Hepatocyte (in vitro differentiated cells): ENCODE results near the gene ARL14EPL. TPM values are rescaled to one million over a fixed set of nuclear protein-coding genes. Genes with fewer than 3 reads are reported as not detected.
"Not testable (repeated sequence)": the region's sequence is repeated elsewhere in the genome, so short reads cannot be mapped to it uniquely, and the experiment has no call there.

Experiments
- DNase-seq: peaks from one replicate; pipeline ENCODE4 v3.0.0-alpha.2; 2016; ENCODE audit warnings: low spot score
- H2AFZ ChIP-seq: fragments of 200-600 bp; sonication (generic); 2 replicates; pipeline ENCODE4 v1.6.0; 2016; ENCODE audit warnings: antibody characterized with exemption, mild to moderate bottlenecking
- H3K27ac ChIP-seq: fragments of 200-600 bp; sonication (generic); 2 replicates; pipeline ENCODE4 v1.5.1; 2016; ENCODE audit warnings: mild to moderate bottlenecking
- H3K27me3 ChIP-seq: fragments of 200-600 bp; sonication (generic); 2 replicates; pipeline ENCODE4 v1.6.1; 2016
- H3K36me3 ChIP-seq: fragments of 200-600 bp; sonication (generic); replicated peaks from 2 replicates; pipeline ENCODE4 v1.5.1; 2016; ENCODE audit warnings: low read depth; ENCODE audit not compliant: insufficient read depth
- H3K4me1 ChIP-seq: fragments of 200-600 bp; sonication (generic); 2 replicates; pipeline ENCODE4 v1.5.1; 2016; ENCODE audit warnings: mild to moderate bottlenecking, moderate library complexity; ENCODE audit not compliant: insufficient read depth
- H3K4me2 ChIP-seq: fragments of 200-600 bp; sonication (generic); 2 replicates; pipeline ENCODE4 v1.6.0; 2016
- H3K4me3 ChIP-seq: fragments of 200-600 bp; sonication (generic); 2 replicates; pipeline ENCODE4 v1.5.1; 2016; ENCODE audit warnings: mild to moderate bottlenecking
- H3K79me2 ChIP-seq: fragments of 200-600 bp; sonication (generic); 2 replicates; pipeline ENCODE4 v1.6.0; 2017; ENCODE audit warnings: mild to moderate bottlenecking
- H3K9me2 ChIP-seq: fragments of 200-600 bp; sonication (generic); replicated peaks from 2 replicates; pipeline ENCODE4 v1.6.0; 2017; ENCODE audit warnings: mild to moderate bottlenecking; ENCODE audit not compliant: insufficient read depth
- H3K9me3 ChIP-seq: fragments of 200-600 bp; sonication (generic); 2 replicates; pipeline ENCODE4 v1.5.1; 2016; ENCODE audit warnings: low read depth, mild to moderate bottlenecking
- H4K20me1 ChIP-seq: fragments of 200-600 bp; sonication (generic); 2 replicates; pipeline ENCODE4 v1.6.0; 2016; ENCODE audit warnings: mild to moderate bottlenecking; ENCODE audit not compliant: insufficient read depth, poor library complexity, severe bottlenecking
- CTCF ChIP-seq: fragments of 200-600 bp; sonication (generic); IDR thresholded peaks from 2 replicates; pipeline ENCODE4 v1.5.1; 2016; ENCODE audit warnings: antibody characterized with exemption, mild to moderate bottlenecking; ENCODE audit not compliant: poor library complexity
- EZH2 ChIP-seq: fragments of 200-600 bp; sonication (generic); IDR thresholded peaks from 2 replicates; pipeline ENCODE4 v1.6.1; 2016; ENCODE audit warnings: antibody characterized with exemption, mild to moderate bottlenecking, borderline replicate concordance
- EZH2phosphoT487 ChIP-seq: fragments of 200-600 bp; sonication (generic); IDR thresholded peaks from one replicate; pipeline ENCODE4 v1.6.1; 2018; ENCODE audit warnings: antibody characterized with exemption, mild to moderate bottlenecking, low read depth, moderate library complexity; ENCODE audit not compliant: unreplicated experiment, severe bottlenecking
- WGBS: methylation state at CpG from one replicate; pipeline ENCODE4 v1.1.6; 2016; ENCODE audit warnings: low lambda C conversion rate; ENCODE audit errors: missing lambda C conversion rate; 5-methylcytosine and 5-hydroxymethylcytosine counted together
- polyA plus RNA-seq: library from polyadenylated mRNA; unstranded; fragments of >200 nt; fragmentation: Nextera tagmentation; extraction: Ambion mirVana; gene quantifications from 2 replicates; pipeline ENCODE4 v1.2.1, GENCODE V29; 2016
- total RNA-seq: library from RNA; depleted of rRNA; stranded (reverse); fragments of >200 nt; gene quantifications from 2 replicates; pipeline ENCODE4 v1.2.3, GENCODE V29; 2014

The ARL14EPL gene
- total and polyA plus RNA-seq, 2 experiments from 2014 or later: 0.07 TPM; not detected in 1

GRCh38 chr5:116076496-116076895 lies 44.2 kb downstream of the ARL14EPL start:
- H3K4me3 ChIP-seq: no peak overlapping the region
- no peak overlapping the region for H3K27ac ChIP-seq
- H3K4me1 ChIP-seq: no peaks in the 10 kb centered on the region
- DNase-seq: no peak
- H4K20me1 ChIP-seq: no peaks in the 10 kb centered on the region
- H3K27me3 ChIP-seq: peaks cover 2% of the 10 kb centered on the region
- H3K9me2 ChIP-seq: no peaks in the 10 kb centered on the region
- 95% methylated on average over 1 of the region's 1 CpG for WGBS
- H3K36me3 ChIP-seq: no peaks in the 10 kb centered on the region
- no peak overlapping the region for H3K4me2 ChIP-seq
- TF ChIP-seq EZH2phosphoT487 (no peak), EZH2 (no peak)
- H2AFZ ChIP-seq: no peak overlapping the region
- H3K9me3 ChIP-seq: no peaks in the 10 kb centered on the region
- no peaks in the 10 kb centered on the region for H3K79me2 ChIP-seq

GRCh38 chr5:116078199-116078598 lies 45.9 kb downstream of the ARL14EPL start:
- Histone ChIP-seq H4K20me1 (no peaks in the 10 kb centered on the region), H3K9me2 (no peaks in the 10 kb centered on the region), H3K36me3 (no peaks in the 10 kb centered on the region), H2AFZ (no peak overlapping the region), H3K4me3 (no peak overlapping the region), H3K27ac (no peak overlapping the region), H3K27me3 (no peaks in the 10 kb centered on the region), H3K79me2 (peaks cover 4% of the 10 kb centered on the region), H3K9me3 (no peaks in the 10 kb centered on the region), H3K4me2 (no peak overlapping the region), H3K4me1 (no peaks in the 10 kb centered on the region)
- DNase-seq: no peak
- 93% methylated on average over 5 of the region's 5 CpGs for WGBS
- TF ChIP-seq CTCF (no peak), EZH2 (no peak), EZH2phosphoT487 (no peak)

DNA sequence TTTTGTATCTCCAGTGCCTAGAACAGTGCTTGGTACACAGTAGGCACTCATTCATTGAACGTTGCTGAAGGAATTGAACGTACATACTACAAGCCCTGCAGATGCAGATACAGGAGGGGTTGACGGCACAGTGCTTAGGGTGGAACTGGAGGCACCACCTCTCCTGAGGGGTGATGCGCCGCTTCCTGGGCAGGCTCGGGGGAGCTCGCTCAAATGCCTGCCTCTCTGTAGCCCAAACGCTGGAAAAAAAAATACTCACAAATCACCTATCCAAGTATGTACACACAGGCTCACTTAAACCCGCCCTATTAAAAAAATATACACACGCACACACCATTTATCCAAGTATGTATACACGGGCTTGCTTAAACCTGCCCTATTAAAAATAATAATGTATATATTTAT lies 52.0 kb downstream of the ARL14EPL start:
- H3K4me3 ChIP-seq: peak overlapping the region; percentile 82
- no peaks in the 10 kb centered on the region for H3K27me3 ChIP-seq
- peak overlapping the region; percentile 95 for H3K27ac ChIP-seq
- peak; percentile 43 for DNase-seq
- peak overlapping the region; percentile 81 for H3K4me2 ChIP-seq
- H2AFZ ChIP-seq: peak overlapping the region; percentile 98
- no peaks in the 10 kb centered on the region for H3K36me3 ChIP-seq
- 14% methylated on average over 11 of the region's 11 CpGs for WGBS
- no peak for TF ChIP-seq EZH2phosphoT487
- TF ChIP-seq EZH2: no peak
- no peak for TF ChIP-seq CTCF
- peaks cover 45% of the 10 kb centered on the region for H3K79me2 ChIP-seq
- H4K20me1 ChIP-seq: no peaks in the 10 kb centered on the region
- H3K9me2 ChIP-seq: no peaks in the 10 kb centered on the region
- no peaks in the 10 kb centered on the region for H3K9me3 ChIP-seq
- H3K4me1 ChIP-seq: peaks cover 10% of the 10 kb centered on the region

DNA sequence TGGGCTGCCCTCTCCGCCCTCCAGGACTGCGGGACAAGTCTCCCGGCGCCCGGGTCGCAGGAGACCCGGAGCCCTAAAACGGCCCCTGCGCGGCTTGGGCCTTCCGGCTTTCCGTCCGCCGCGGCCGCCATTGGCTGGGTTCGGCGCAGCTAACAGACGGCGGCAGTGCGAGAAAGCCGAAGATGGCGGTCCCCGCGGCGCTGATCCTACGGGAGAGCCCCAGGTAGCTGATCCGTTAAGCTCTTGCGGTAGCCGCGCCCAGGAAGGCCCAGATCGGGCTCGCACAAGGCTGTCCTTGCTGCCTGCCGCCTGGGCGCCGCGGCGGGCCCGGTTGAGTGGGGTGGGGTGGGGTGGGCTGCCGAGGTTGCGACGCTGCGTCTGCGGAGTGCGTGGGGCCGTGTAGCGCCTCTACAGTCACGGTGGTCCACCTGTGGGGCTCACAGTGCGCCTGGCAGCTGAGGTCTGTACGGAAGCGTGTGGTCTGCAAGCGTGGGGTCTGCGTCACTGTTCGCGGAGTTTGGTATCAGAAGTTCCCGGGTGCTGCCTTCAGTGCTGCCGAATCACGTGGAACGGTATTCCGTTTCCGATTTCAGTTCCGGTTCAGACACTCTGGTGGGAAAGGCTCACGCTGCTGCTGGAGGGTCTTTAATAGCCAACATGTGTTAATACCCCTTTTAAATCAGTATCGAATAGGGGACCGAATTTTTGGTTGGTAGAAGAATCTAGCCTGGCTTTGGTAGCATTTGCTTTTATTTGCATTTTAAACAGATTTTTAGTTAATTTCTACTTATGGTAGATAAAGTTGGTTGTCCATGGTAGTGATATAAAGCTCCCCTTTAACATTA lies 52.8 kb downstream of the ARL14EPL start, which contains the start of gene COMMD10:
Gene COMMD10 (plus strand): TSS at position 155 of the 845 bp plus-strand sequence.
- peak; percentile 86 for DNase-seq
- Histone ChIP-seq H2AFZ (peak within 1 kb of the TSS; percentile 98), H3K4me1 (peaks cover 14% of the 10 kb centered on the region), H3K27me3 (no peaks in the 10 kb centered on the region), H4K20me1 (no peaks in the 10 kb centered on the region), H3K27ac (peak within 1 kb of the TSS; percentile 95), H3K36me3 (no peaks in the 10 kb centered on the region), H3K9me3 (no peaks in the 10 kb centered on the region), H3K79me2 (peaks cover 45% of the 10 kb centered on the region), H3K4me3 (peak within 1 kb of the TSS; percentile 82), H3K9me2 (no peaks in the 10 kb centered on the region), H3K4me2 (peak within 1 kb of the TSS; percentile 81)
- under 1% methylated on average over 65 of the region's 65 CpGs for WGBS
- TF ChIP-seq EZH2: no peak
- TF ChIP-seq CTCF: no peak
- TF ChIP-seq EZH2phosphoT487: no peak

- not testable (repeated sequence) for H3K9me2 ChIP-seq, H3K27me3 ChIP-seq, H3K4me3 ChIP-seq, H4K20me1 ChIP-seq, H3K9me3 ChIP-seq, H3K36me3 ChIP-seq, H3K27ac ChIP-seq, DNase-seq
- Histone ChIP-seq H2AFZ (peak overlapping the region; percentile 98), H3K4me2 (peak overlapping the region; percentile 81), H3K79me2 (peaks cover 45% of the 10 kb centered on the region), H3K4me1 (peaks cover 21% of the 10 kb centered on the region)
- WGBS: 97% methylated on average over 10 of the region's 11 CpGs
Measured at GRCh38 chr5:116086309-116086708, 54.0 kb downstream of the ARL14EPL start.
